Subcutaneous abdominal adipose tissue (tissue), 5 donors: Measurements from ENCODE around the gene FURIN.

Experiments used
- H3K27ac ChIP-seq: one replicate; pipeline ENCODE4 v1.7.0; 2013; ENCODE audit warnings: low read depth, mild to moderate bottlenecking, inconsistent platforms, low read length, moderate library complexity
- H3K27me3 ChIP-seq, 5 donors: one replicate each; pipeline ENCODE4 v1.7.0; 2013; ENCODE audit warnings: low read length in 5 of 5, inconsistent platforms in 1 of 5; ENCODE audit not compliant: control insufficient read depth in 5 of 5, insufficient read depth in 4 of 5
- H3K36me3 ChIP-seq, 5 donors: one replicate each; pipeline ENCODE4 v1.7.0; 2013; ENCODE audit warnings: low read length in 5 of 5; ENCODE audit not compliant: control insufficient read depth in 5 of 5, insufficient read depth in 5 of 5
- H3K4me1 ChIP-seq, 5 donors: one replicate each; pipeline ENCODE4 v1.7.0; 2013; ENCODE audit warnings: low read length in 5 of 5, mild to moderate bottlenecking in 3 of 5, moderate library complexity in 1 of 5; ENCODE audit not compliant: control insufficient read depth in 5 of 5, insufficient read depth in 5 of 5
- H3K4me3 ChIP-seq, 5 donors: one replicate each; pipeline ENCODE4 v1.7.0; 2013; ENCODE audit warnings: low read length in 5 of 5, low read depth in 1 of 5
- H3K9ac ChIP-seq, 5 donors: one replicate each; pipeline ENCODE4 v1.7.0; 2013; ENCODE audit warnings: low read length in 5 of 5, mild to moderate bottlenecking in 4 of 5, moderate library complexity in 3 of 5
- H3K9me3 ChIP-seq, 5 donors: one replicate each; pipeline ENCODE4 v1.7.0; 2013; ENCODE audit warnings: low read length in 5 of 5; ENCODE audit not compliant: control insufficient read depth in 5 of 5
- donor health status: healthy.
- donor health status: healthy.
- donor health status: healthy.
- donor health status: healthy.
- donor health status: healthy.

The FURIN gene

DNA sequence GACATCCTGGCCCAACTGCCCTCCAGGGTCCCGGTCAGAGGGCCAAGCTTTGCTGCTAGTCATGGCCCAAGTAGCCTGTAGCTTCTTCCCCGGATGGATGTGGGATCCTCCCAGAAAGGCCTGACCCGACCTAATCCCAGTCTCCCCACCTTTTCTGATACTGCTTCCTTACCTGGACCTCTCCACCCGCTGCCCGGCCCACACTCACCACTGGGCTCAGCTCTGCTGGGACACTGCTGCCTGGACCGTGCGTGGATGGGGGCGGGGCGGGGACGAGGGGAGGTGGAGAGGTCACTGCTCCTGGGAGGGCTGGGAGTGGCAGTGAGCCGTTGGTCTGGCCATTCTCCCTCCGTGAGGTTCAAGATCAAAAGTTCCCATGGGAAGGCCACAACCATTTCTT lies 40.3 kb upstream of the FURIN start:
- no peak overlapping the region for H3K27ac ChIP-seq
- H3K9me3 ChIP-seq: no peaks in the 10 kb centered on the region
- peaks cover 0 to 5% (median 0%) of the 10 kb centered on the region in 5 donors for H3K4me1 ChIP-seq
- no peak overlapping the region for H3K4me3 ChIP-seq
- H3K36me3 ChIP-seq: no peaks in the 10 kb centered on the region
- H3K27me3 ChIP-seq: peaks cover 0 to 3% (median 0%) of the 10 kb centered on the region in 5 donors
- no peak overlapping the region for H3K9ac ChIP-seq

DNA sequence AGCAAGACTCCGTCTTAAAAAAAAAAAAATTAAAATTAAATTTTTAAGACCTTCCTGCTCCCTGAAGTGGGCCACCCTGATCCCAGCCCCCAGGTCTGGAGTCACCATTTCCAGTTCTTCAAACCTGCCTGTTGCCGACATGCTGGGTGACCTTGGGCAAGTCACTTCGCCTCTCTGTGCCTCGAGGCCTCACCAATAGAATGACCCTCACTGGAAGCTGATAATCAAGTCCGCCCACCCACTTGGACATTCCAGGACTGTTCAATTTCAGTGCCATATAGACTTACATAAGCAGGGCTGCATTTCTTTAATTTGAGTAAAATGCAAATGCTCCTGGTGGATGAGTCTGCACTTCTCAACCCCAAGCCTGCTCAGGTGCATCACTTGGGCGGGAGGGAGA lies 39.3 kb upstream of the FURIN start:
- H3K27ac ChIP-seq: no peak overlapping the region

DNA sequence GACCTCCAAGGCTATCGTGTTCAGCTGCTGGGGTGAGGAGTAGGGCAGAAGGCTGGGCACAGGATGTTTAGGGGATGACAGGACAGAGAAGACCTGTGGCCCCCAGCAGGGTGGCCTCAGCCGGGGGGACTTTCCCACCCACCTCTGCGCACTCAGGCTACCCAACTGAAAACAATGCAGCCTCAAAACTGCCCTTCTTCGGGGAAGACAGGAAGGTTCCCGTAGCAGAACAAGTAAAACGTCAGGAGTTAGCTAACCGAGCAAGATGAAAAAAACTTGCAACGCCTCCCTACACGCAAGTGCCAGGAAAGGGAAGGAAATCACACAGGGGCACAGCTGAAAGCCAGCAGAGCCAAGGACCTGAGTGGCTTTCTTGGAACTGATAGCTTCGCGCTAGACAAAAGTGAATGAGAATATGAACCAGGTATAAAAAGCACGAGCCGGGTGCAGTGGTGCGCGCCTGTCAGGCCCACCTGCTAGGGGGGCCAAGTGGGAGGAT lies 38.4 kb upstream of the FURIN start:
- Histone ChIP-seq H3K4me1 (peaks cover 0 to 5% (median 0%) of the 10 kb centered on the region in 5 donors), H3K9ac (no peak overlapping the region), H3K27ac (no peak overlapping the region), H3K36me3 (no peaks in the 10 kb centered on the region), H3K4me3 (no peak overlapping the region), H3K27me3 (peaks cover 0 to 3% (median 0%) of the 10 kb centered on the region in 5 donors), H3K9me3 (no peaks in the 10 kb centered on the region)

More for the DNA sequence above, 39.3 kb upstream of the FURIN start:
- Histone ChIP-seq H3K36me3 (no peaks in the 10 kb centered on the region), H3K27me3 (peaks cover 0 to 3% (median 0%) of the 10 kb centered on the region in 5 donors), H3K4me1 (peaks cover 0 to 5% (median 0%) of the 10 kb centered on the region in 5 donors), H3K9ac (no peak overlapping the region), H3K4me3 (no peak overlapping the region), H3K9me3 (no peaks in the 10 kb centered on the region)

DNA sequence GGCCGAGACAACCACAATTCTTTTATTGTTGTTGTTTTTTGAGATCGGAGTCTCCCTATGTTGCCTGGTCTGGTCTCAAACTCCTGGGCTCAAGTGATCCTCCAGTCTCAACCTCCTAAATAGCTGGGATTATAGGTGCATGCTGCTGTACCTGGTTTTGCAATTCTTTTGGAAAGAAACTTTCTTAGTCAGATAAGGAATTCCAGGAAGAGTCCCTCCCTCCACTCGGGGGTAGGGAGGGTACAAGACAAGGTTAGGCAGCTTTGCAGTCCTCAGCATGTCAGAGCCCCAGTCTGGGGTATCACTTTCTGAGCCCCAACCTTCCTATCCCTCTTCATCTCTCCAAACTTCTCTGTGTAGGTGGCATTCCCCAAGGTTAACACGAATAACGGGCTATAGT lies 33.8 kb upstream of the FURIN start:
- Histone ChIP-seq H3K4me3 (no peak overlapping the region), H3K9me3 (no peaks in the 10 kb centered on the region), H3K27ac (no peak overlapping the region), H3K27me3 (no peaks in the 10 kb centered on the region), H3K4me1 (peaks cover 0 to 10% (median 0%) of the 10 kb centered on the region in 5 donors), H3K36me3 (no peaks in the 10 kb centered on the region), H3K9ac (no peak overlapping the region)

DNA sequence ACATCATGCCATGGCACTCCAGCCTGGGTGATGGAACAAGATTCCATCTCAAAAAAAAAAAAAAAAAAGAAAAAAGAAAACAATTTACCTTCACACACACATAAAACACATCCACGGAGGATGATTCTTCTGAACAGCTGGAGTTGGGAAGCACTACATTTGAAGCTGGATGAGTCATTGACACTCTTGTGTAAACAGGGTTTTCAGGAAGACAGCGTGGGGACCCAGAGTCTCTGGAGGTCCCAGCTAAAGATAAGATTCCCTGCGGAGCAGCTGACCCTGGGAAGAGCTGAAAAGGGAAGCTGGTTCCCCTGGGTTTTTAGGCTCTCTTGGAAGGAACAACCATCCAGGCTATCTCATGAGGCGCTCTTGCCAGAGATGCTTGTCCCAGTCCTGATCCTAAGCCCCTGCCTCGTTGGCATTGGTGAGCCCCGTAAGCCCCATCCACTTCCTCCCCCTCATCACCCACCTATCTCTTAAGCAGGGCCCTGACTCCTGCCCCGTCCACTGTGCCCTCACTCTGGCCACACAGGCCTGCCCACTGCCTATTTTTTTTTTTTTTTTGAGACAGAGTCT lies 32.0 kb upstream of the FURIN start:
- no peaks in the 10 kb centered on the region for H3K36me3 ChIP-seq
- no peak overlapping the region for H3K27ac ChIP-seq
- H3K27me3 ChIP-seq: no peaks in the 10 kb centered on the region
- no peak overlapping the region for H3K4me3 ChIP-seq
- H3K9ac ChIP-seq: no peak overlapping the region
- H3K9me3 ChIP-seq: no peaks in the 10 kb centered on the region
- peaks cover 0 to 9% (median 0%) of the 10 kb centered on the region in 5 donors for H3K4me1 ChIP-seq

DNA sequence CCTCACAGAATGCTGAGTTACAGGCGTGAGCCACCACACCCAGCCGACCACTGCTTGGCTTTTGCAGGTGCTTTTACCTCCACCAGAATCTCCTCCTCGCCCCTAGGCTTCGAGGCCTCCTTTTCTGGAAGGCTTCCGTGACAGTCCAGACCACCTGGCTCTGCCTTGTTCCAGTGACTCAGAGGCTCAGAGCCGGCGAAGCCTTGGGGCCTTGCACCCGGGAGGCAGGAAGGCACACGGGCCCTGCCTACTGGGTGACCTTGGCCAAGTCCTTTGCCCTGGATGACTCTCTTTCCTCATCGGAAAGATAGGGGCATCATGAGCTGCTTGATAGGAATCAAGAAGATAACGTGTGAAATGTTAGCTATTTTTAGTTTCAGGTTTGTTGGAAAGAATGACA lies 31.3 kb upstream of the FURIN start:
- no peaks in the 10 kb centered on the region for H3K9me3 ChIP-seq
- H3K4me1 ChIP-seq: peaks cover 0 to 9% (median 0%) of the 10 kb centered on the region in 5 donors
- H3K4me3 ChIP-seq: no peak overlapping the region
- H3K27me3 ChIP-seq: no peaks in the 10 kb centered on the region
- no peaks in the 10 kb centered on the region for H3K36me3 ChIP-seq
- no peak overlapping the region for H3K9ac ChIP-seq
- H3K27ac ChIP-seq: no peak overlapping the region

DNA sequence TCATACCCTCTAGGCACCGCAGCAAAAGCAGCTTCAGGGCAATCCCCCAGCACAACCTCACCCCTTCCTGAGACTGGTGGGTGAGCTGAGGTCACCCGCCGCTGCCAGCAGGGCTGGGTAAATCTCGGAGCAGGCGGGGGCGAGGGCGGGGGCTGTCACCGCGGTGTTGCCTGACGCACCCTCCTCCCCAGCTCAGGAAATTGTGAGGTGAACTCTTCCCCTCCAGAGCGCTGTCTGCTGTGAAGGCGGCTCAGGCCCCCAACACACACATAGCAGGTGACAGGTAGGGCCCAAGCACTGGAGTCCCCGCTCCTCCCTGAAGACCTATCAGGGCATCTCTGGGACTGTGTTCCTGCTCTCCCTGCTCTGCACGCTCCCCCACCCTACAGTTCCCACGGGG lies 30.2 kb upstream of the FURIN start:
- H3K9me3 ChIP-seq: no peaks in the 10 kb centered on the region
- H3K9ac ChIP-seq: no peak overlapping the region
- H3K27me3 ChIP-seq: no peaks in the 10 kb centered on the region
- H3K4me3 ChIP-seq: no peak overlapping the region
- H3K4me1 ChIP-seq: peaks cover 0 to 9% (median 0%) of the 10 kb centered on the region in 5 donors
- H3K27ac ChIP-seq: no peak overlapping the region
- H3K36me3 ChIP-seq: no peaks in the 10 kb centered on the region

DNA sequence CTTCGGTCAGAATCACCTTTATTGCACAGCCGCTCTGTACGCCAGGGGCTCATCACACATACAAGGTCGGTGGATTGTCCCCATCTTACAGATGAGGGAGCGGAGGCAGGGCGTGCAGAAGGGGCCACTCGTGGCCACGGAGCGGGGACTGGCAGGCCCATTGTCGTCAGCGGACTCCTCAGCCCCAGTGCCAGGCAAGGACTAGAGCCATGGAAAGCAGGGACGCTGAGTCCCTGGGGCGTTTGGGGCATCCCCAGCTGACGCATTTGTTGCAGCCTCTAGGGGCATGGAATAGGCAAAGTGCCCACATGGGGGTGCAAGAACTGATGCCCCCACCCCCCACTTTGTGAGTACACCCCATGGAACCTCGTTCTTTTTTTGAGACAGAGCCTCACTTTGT lies 29.8 kb upstream of the FURIN start:
- Histone ChIP-seq H3K9ac (no peak overlapping the region), H3K9me3 (no peaks in the 10 kb centered on the region), H3K27me3 (no peaks in the 10 kb centered on the region), H3K4me3 (no peak overlapping the region), H3K36me3 (no peaks in the 10 kb centered on the region), H3K27ac (no peak overlapping the region), H3K4me1 (peaks cover 0 to 9% (median 0%) of the 10 kb centered on the region in 5 donors)

DNA sequence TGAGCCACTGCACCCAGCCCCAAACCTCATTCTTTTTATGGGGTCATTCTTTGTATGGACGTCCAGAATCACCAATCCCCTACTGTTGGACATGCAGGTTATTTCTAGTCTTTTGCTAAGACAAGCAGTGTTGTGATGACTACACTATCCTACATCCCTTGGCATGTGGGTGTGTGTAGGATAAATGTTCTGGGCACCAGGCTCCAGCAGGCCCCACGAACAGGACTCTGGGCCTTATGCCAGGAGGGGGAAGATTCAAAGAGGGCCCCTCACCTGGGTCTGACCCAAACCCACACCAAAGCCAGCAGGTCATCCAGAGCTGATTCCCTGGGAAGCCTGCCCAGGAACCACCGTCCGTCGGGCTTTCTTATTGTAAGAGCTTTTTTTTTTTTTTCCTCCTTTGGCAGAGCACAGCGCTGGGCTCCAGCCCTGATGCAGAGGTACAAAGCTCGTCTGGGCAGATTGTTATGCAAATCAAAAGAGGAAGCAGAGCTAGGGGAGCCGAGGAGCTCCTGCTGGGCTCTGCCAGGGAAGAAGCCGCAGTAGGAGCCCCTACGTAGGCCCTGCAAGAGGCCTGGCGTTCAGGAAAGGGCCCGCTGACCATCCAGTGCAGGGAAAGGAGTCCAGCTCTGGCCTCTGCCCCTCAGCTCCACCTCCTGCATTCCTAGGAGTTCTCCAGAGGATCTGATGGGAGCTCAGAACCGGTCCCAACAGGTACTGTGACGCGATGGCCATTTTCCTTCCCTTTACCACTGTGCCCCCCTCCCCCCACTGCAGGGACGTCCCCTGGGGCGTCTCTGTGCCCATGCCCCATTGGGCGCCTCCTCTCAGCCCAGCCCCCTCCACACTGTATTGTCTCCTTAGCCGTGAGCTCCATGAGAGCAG lies 29.0 kb upstream of the FURIN start:
- Histone ChIP-seq H3K9ac (peak overlapping the region in 3 of 5 donors; percentile 6 to 51 (median 35)), H3K4me3 (peak overlapping the region in 3 of 5 donors; percentile 2 to 46 (median 27)), H3K27ac (no peak overlapping the region), H3K9me3 (no peaks in the 10 kb centered on the region), H3K27me3 (no peaks in the 10 kb centered on the region), H3K36me3 (no peaks in the 10 kb centered on the region), H3K4me1 (peaks cover 0 to 9% (median 0%) of the 10 kb centered on the region in 5 donors)
